Measurements from ENCODE around the gene IFNG.

IFNG gene

DNA sequence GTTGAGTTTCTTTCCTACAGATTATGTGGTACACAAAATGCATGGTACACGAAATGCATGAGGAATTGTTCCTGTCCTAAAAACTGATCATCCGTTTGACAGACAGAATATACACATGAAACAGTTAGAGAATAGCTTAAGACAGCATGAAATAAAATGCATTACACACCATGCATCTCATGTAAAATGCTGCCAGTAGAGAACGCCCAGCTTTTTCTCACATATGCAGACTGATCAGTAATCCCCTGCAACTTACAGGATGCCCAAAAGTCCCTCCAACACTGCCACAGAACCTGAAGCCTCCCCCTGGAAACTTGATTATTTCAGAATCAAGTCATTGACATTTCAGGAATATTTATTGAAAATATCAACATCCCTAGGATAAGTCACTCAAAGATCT is 24.0 kb downstream of the IFNG start:
- no peak for DNase-seq (ENCODE audit: insufficient read length)
- TF ChIP-seq POLR2A (IDR thresholded peaks at IDR 0.05; ENCODE audit: low read depth, low read length) (no peak), POLR2AphosphoS5 (IDR thresholded peaks at IDR 0.05; ENCODE audit: low read depth, low read length) (no peak), TAF1 (IDR thresholded peaks at IDR 0.05; ENCODE audit: borderline replicate concordance, low read depth, low read length) (no peak)
- FAIRE-seq, result no peak

DNA sequence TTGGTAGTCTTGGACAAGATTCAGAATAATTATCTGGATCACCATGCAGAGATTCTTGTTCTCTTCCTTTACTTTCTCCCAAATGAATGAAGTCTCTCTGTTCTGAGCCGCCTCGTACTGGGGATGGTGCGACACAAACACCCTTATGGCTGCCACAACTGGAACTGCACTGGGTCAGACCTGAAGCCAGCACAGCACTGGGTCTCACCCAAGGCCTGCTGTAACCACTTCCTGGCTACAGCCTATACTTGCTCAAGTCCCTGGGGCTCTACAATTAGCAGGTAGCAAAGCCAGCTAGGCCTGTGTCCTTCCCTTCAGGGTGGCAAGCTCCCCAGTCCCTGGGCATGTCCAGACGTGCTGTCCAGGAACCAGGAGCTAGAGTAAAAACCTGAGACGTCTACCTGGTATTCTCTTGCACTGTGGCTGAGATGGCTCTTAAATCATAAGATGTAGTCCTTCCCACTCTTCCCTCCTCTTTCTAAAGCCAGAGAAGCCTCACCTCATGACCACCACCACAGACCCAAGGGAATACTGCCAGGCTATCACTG is 27.6 kb downstream of the IFNG start:
- TF ChIP-seq POLR2AphosphoS5 (IDR thresholded peaks at IDR 0.05; ENCODE audit: low read depth, low read length) (no peak), TAF1 (IDR thresholded peaks at IDR 0.05; ENCODE audit: borderline replicate concordance, low read depth, low read length) (no peak), POLR2A (IDR thresholded peaks at IDR 0.05; ENCODE audit: low read depth, low read length) (no peak)
- FAIRE-seq (no peak), DNase-seq (ENCODE audit: insufficient read length) (no peak)

DNA sequence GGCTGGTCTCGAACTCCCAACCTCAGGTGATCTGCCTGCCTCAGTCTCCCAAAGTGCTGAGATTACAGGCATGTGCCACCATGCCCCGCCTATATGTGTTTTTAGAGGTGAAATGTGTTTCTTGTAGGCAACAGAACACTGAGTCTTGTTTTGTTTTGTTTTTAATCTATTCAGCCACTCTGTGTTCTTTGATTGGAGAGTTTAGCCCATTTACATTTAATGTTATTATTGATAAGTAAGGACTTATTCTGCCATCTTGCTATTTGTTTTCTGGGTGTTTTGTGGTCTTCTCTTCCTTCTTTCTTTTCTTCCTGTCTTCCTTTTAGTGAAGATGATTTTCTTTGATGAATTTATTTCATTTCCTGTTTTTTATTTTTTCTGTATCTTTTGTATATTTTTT is 29.6 kb downstream of the IFNG start:
- TF ChIP-seq POLR2A (IDR thresholded peaks at IDR 0.05; ENCODE audit: low read depth, low read length) (no peak), TAF1 (IDR thresholded peaks at IDR 0.05; ENCODE audit: borderline replicate concordance, low read depth, low read length) (no peak), POLR2AphosphoS5 (IDR thresholded peaks at IDR 0.05; ENCODE audit: low read depth, low read length) (no peak)
- no peak for FAIRE-seq

DNA sequence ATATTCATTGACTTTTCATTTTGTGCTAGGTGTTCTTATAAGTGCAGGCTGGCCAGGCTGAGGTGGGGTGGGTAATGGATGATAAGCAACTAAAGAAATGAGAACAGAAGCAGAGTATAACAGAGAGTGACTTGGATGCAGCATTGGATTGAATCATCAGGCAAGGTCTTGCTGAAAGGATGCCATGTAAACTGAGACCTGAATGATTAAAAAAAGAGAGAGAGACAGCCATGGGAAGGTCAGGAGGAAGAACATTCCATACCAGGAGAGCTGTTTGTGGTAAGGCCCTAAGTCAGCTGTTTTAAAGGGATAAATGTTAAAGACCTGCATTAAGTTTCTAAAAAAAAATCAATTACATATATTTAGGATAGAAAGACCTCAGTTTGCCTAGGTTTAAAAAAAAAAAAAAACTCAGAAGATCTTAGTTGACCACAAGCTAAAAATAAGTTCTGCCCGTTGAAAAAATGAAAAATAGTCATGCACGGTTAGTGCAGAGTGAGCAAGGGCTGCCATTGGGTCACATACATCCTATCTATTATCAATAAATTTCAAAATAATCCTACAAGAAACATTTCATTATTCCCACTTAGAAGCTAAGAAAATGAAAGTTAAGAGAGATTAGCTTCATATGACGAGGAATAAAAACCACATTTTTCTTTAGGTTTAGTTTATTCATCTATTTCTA is 37.2 kb downstream of the IFNG start:
- FAIRE-seq (no peak), DNase-seq (ENCODE audit: insufficient read length) (no peak)
- TF ChIP-seq POLR2A (IDR thresholded peaks at IDR 0.05; ENCODE audit: low read depth, low read length) (no peak), POLR2AphosphoS5 (IDR thresholded peaks at IDR 0.05; ENCODE audit: low read depth, low read length) (no peak), TAF1 (IDR thresholded peaks at IDR 0.05; ENCODE audit: borderline replicate concordance, low read depth, low read length) (no peak)

More for the DNA sequence above, 29.6 kb downstream of the IFNG start:
- no peak for DNase-seq (ENCODE audit: insufficient read length)

DNA sequence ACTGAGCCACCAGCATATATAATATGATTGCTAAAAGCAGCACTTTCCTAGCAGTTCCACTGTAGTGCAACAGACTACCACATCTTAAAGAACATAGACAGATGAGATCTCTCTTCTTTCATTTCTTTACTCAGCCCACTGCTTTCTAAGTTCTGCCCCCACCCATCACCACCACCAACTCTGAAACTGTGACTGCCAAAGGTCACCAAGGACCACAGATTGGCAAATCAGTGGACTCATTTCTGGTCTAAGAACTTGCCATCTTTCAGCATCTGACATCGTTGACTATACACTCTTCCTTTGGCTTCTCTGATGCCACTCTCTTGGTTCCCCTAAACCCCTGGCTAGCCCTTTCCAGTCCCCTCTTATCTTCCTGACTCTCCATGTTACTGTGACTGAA is 38.4 kb downstream of the IFNG start:
- no peak for DNase-seq (ENCODE audit: insufficient read length)
- TF ChIP-seq POLR2AphosphoS5 (IDR thresholded peaks at IDR 0.05; ENCODE audit: low read depth, low read length), result no peak
- TF ChIP-seq POLR2A (IDR thresholded peaks at IDR 0.05; ENCODE audit: low read depth, low read length), result no peak
- no peak for TF ChIP-seq TAF1 (IDR thresholded peaks at IDR 0.05; ENCODE audit: borderline replicate concordance, low read depth, low read length)
- FAIRE-seq, result no peak

DNA sequence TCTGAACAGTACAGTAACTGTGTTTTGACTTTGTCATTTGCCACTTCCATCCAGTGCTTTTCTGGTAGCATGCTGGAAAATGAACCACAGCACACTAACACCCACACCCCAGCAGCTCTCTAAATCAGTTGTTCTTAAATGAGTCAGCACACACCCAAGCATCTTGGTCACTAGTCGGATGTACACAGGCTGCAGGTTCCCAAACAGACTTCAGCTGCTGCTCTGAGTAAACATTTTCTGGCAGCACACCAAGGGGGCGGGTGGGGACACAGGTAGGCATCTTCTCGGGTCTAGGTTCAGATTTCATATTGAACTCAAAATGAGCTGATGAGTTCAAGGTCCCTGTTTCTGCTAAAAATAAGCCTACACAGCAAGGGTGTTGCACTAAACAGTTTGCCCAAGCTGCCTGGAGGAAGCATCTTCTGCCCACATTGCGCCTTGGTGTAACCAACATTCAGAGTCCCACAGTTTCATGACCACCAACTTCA is 39.8 kb downstream of the IFNG start:
- DNase-seq (ENCODE audit: insufficient read length), result peak; percentile 11
- FAIRE-seq, result peak; percentile 96
- TF ChIP-seq POLR2AphosphoS5 (IDR thresholded peaks at IDR 0.05; ENCODE audit: low read depth, low read length), result no peak; the same call in 1 of the 2 replicates
- TF ChIP-seq TAF1 (IDR thresholded peaks at IDR 0.05; ENCODE audit: borderline replicate concordance, low read depth, low read length), result no peak

DNA sequence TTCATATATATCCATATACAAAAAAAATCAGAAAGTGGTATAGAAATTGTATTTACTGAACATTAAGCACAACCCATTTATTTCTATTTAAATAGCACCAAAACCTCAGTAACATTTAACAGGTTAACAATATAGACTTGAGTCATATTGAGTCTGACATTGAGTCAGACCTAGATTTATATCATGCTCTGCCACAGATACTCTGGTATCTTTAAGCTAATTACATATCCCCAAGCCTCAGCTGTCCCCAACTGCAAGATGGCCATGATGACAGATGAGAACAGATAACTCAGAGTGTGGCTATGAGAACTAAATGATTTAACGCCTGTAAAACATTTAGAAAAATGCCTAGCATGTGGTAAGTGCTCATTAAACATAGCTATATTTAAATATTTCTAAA is 40.3 kb downstream of the IFNG start:
- DNase-seq (ENCODE audit: insufficient read length) (no peak), FAIRE-seq (no peak)
- no peak for TF ChIP-seq POLR2AphosphoS5 (IDR thresholded peaks at IDR 0.05; ENCODE audit: low read depth, low read length)
- no peak for TF ChIP-seq POLR2A (IDR thresholded peaks at IDR 0.05; ENCODE audit: low read depth, low read length)
- no peak for TF ChIP-seq TAF1 (IDR thresholded peaks at IDR 0.05; ENCODE audit: borderline replicate concordance, low read depth, low read length)

DNA sequence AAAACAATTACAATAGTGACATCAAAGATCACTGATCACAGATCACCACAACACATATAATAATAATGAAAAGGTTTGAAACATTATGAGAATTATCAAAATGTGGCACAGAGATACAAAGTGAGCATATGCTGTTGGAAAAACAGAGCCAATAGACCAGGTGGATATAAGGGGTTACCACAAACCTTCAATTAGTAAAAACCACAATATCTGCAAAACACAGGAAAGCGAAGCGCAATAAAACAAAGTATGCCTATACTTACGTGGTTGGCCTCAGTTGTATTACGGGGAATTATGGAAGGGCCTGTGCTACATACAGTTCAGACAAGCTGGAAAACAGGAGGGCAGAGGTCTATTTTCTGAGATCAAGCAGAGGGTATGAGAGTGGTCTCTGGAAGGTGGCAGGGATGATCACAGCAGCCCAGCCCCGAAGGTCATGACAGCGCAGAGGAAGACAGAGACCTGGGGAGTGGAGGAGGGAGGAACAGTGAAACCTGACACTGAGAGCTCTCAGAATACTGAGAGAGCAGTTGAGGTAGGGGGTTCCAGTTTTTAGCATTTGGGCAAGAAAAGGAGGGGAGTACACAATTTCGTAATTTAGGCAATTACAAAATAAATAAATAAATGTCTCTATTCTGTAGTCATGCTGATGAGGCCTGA is 41.3 kb downstream of the IFNG start:
- TF ChIP-seq POLR2AphosphoS5 (IDR thresholded peaks at IDR 0.05; ENCODE audit: low read depth, low read length) (no peak), POLR2A (IDR thresholded peaks at IDR 0.05; ENCODE audit: low read depth, low read length) (no peak), TAF1 (IDR thresholded peaks at IDR 0.05; ENCODE audit: borderline replicate concordance, low read depth, low read length) (no peak)
- FAIRE-seq (no peak), DNase-seq (ENCODE audit: insufficient read length) (no peak)

DNA sequence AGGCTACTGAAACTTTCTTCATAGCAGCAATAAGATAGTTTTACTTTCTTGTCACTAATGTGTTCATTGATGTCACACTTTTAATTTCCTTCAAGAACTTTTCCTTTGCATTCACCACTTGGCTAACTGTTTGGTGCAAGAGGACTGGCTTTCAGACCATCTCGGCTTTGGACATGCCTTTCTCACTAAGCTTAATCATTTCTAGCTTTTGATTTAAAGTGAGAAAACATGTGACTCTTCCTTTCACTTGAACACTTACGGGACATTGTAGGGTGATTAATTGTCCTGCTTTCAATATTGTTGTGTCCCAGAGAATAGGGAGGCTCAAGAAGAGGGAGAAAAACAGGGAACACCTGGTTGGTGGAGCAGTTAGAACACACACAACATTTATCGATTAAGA is 41.9 kb downstream of the IFNG start:
- FAIRE-seq, result peak; percentile 74
- DNase-seq (ENCODE audit: insufficient read length), result no peak
- TF ChIP-seq TAF1 (IDR thresholded peaks at IDR 0.05; ENCODE audit: borderline replicate concordance, low read depth, low read length), result no peak
- no peak for TF ChIP-seq POLR2AphosphoS5 (IDR thresholded peaks at IDR 0.05; ENCODE audit: low read depth, low read length)
- TF ChIP-seq POLR2A (IDR thresholded peaks at IDR 0.05; ENCODE audit: low read depth, low read length), result no peak

DNA sequence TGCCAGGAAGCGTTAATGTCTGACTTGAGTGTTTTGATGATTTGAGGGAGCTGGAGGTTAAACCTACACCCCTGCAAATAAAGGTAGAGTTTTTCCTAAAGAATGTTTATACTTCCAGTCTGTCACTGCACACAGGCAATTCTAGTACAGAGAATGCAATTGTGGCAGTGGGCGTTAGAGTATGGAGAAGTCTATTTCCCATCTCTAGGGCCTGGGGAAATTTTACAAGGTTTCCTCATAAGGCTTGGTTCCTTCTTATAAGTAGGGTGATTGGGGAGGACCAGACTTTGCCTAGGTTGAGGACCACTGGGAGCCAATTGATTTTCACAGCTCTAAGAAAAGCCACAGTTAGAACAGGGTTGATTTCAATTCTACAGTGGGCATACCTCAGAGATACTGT is 44.3 kb downstream of the IFNG start:
- no peak for TF ChIP-seq POLR2A (IDR thresholded peaks at IDR 0.05; ENCODE audit: low read depth, low read length)
- no peak for TF ChIP-seq POLR2AphosphoS5 (IDR thresholded peaks at IDR 0.05; ENCODE audit: low read depth, low read length)
- TF ChIP-seq TAF1 (IDR thresholded peaks at IDR 0.05; ENCODE audit: borderline replicate concordance, low read depth, low read length), result no peak
- no peak for FAIRE-seq

DNA sequence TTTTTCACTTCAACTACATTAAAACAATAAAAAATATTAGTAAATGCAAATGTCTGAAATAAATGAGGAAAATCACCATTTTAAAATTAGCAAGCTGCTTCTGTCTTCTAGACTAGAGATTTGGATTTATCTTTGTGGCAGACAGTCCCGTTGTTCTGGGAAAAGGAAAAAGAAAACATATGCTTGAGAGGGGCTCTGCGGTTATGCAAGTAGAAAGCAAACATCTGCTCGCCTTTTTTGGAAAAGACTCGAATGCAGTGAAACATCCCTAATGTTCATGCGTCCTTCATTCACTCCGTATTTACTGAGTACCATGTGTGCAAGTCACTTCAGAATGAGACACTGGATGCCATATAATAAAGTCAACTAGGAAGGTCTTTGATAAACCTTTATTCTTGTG is 44.9 kb downstream of the IFNG start:
- no peak for TF ChIP-seq POLR2AphosphoS5 (IDR thresholded peaks at IDR 0.05; ENCODE audit: low read depth, low read length)
- no peak for TF ChIP-seq POLR2A (IDR thresholded peaks at IDR 0.05; ENCODE audit: low read depth, low read length)
- TF ChIP-seq TAF1 (IDR thresholded peaks at IDR 0.05; ENCODE audit: borderline replicate concordance, low read depth, low read length), result no peak
- DNase-seq (ENCODE audit: insufficient read length) (no peak), FAIRE-seq (no peak)

More for the DNA sequence above, 44.3 kb downstream of the IFNG start:
- DNase-seq (ENCODE audit: insufficient read length), result no peak

DNA sequence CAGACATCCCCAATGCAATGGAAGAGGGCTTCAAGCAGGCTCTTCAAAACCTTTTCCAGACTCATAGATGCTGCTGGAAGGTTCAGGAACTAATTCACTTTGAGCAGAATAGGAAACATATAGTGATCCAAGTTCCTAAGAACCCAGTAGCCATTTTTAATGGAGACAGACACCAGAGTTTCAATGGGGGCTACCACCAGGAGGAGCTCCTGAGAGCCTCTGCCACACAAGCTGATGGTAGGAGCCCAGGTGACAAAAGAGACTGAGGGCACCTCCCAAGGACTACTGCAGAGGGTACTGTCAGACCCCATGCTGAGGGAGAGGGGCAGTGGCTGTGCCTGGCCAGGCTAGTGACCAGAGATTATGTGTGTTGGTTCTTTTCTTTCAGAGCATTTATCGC is 45.9 kb downstream of the IFNG start:
- DNase-seq (ENCODE audit: insufficient read length), result no peak
- no peak for TF ChIP-seq POLR2AphosphoS5 (IDR thresholded peaks at IDR 0.05; ENCODE audit: low read depth, low read length)
- no peak for TF ChIP-seq POLR2A (IDR thresholded peaks at IDR 0.05; ENCODE audit: low read depth, low read length)
- no peak for TF ChIP-seq TAF1 (IDR thresholded peaks at IDR 0.05; ENCODE audit: borderline replicate concordance, low read depth, low read length)
- no peak for FAIRE-seq
